ENCODE results near the gene PHF10.
"Not testable (repeated sequence)": the region's sequence is repeated elsewhere in the genome, so short reads cannot be mapped to it uniquely, and the experiment has no call there.

The PHF10 gene

GRCh38 chr6:169723200-169723909 is 945 bp downstream of the PHF10 start:
- DNase-seq (ENCODE audit: low spot score), result peak; percentile 85

- DNase-seq (ENCODE audit: low spot score), result peak; percentile 65
Observed at GRCh38 chr6:169722362-169723199, 1.7 kb downstream of the PHF10 start.

- no peak for DNase-seq (ENCODE audit: low spot score)
Observed at GRCh38 chr6:169720207-169720855, 4.0 kb downstream of the PHF10 start.

- DNase-seq (ENCODE audit: low spot score), result no peak
Observed at GRCh38 chr6:169719117-169719516, 5.2 kb downstream of the PHF10 start.

- DNase-seq (ENCODE audit: low spot score), result no peak
Observed at GRCh38 chr6:169714595-169714994, 9.7 kb downstream of the PHF10 start.

- no peak for DNase-seq (ENCODE audit: low spot score)
Observed at GRCh38 chr6:169714178-169714577, 10.1 kb downstream of the PHF10 start.

GRCh38 chr6:169710009-169710408 is 14.3 kb downstream of the PHF10 start:
- no peak for DNase-seq (ENCODE audit: low spot score)

GRCh38 chr6:169709293-169709692 is 15.0 kb downstream of the PHF10 start:
- DNase-seq (ENCODE audit: low spot score), result no peak

- DNase-seq (ENCODE audit: low spot score), result no peak
Observed at GRCh38 chr6:169707772-169708171, 16.5 kb downstream of the PHF10 start.

- no peak for DNase-seq (ENCODE audit: low spot score)
Observed at GRCh38 chr6:169702840-169703246, 21.5 kb downstream of the PHF10 start.

GRCh38 chr6:169701954-169702839 is 22.1 kb downstream of the PHF10 start, which contains the start of the genes C6orf120 and WDR27:
TSS of gene C6orf120 (plus strand) at chr6:169702126. CDS start at chr6:169702460, 334 bp downstream.
TSS of gene WDR27 (minus strand) at chr6:169702029. CDS start at chr6:169689005, 13,024 bp downstream.
- peak; percentile 96 for DNase-seq (ENCODE audit: low spot score)

- DNase-seq (ENCODE audit: low spot score), result peak; percentile 51
Observed at GRCh38 chr6:169701311-169701953, 22.9 kb downstream of the PHF10 start.

- no peak for DNase-seq (ENCODE audit: low spot score)
Observed at GRCh38 chr6:169700296-169700695, 24.0 kb downstream of the PHF10 start.

GRCh38 chr6:169697115-169697514 is 27.2 kb downstream of the PHF10 start:
- not testable (repeated sequence) for DNase-seq (ENCODE audit: low spot score)

GRCh38 chr6:169695131-169695530 is 29.2 kb downstream of the PHF10 start:
- DNase-seq (ENCODE audit: low spot score), result no peak

GRCh38 chr6:169692516-169692915 is 31.8 kb downstream of the PHF10 start:
- DNase-seq (ENCODE audit: low spot score), result no peak

- no peak for DNase-seq (ENCODE audit: low spot score)
Observed at GRCh38 chr6:169691260-169691659, 33.0 kb downstream of the PHF10 start.

- DNase-seq (ENCODE audit: low spot score), result no peak
Observed at GRCh38 chr6:169689287-169689686, 35.0 kb downstream of the PHF10 start.

GRCh38 chr6:169685860-169686259 is 38.4 kb downstream of the PHF10 start:
- no peak for DNase-seq (ENCODE audit: low spot score)

- DNase-seq (ENCODE audit: low spot score), result no peak
Observed at GRCh38 chr6:169684056-169684455, 40.2 kb downstream of the PHF10 start.

- no peak for DNase-seq (ENCODE audit: low spot score)
Observed at GRCh38 chr6:169678342-169678741, 46.0 kb downstream of the PHF10 start.
